T-cell (primary cell): Measurements from ENCODE around the gene CBFB. TPM values are rescaled to one million over a fixed set of nuclear protein-coding genes. Genes with fewer than 3 reads are reported as not detected.

Experiments
- ATAC-seq, 4 experiments: fragments of 200-7000 bp in 3 of 4; fragments of 150-1000 bp in 1 of 4; cut with Tn5 transposase; replicated peaks in 1 of 4; 1 replicate in 3 of 4; 2 replicates in 1 of 4; pipeline ENCODE4 v1.10.0; 2021; ENCODE audit warnings: moderate library complexity in 3 of 4, mild to moderate bottlenecking in 2 of 4, moderate number of reproducible peaks in 1 of 4
- CTCF ChIA-PET, 2 donors: fragments of 300-600 bp; sonication (Branson Sonifier 250); formaldehyde crosslinking; loops; one replicate each; lab custom pipeline; 2022; ENCODE audit warnings: antibody characterized with exemption in 2 of 2; lab: Charles Lee
- POLR2A ChIA-PET, 2 donors: fragments of 300-600 bp; sonication (Branson Sonifier 250); formaldehyde crosslinking; loops; one replicate each; lab custom pipeline; 2022; ENCODE audit warnings: antibody characterized with exemption in 2 of 2; lab: Charles Lee
- DNase-seq, 35 experiments: peaks; one replicate each; pipeline versions ENCODE4 v3.0.0 to v3.0.0-alpha.2; 2013 to 2023
- H3K27ac ChIP-seq: one replicate; pipeline ENCODE4 v1.5.1; 2013; ENCODE audit warnings: low read length
- H3K27me3 ChIP-seq, 2 experiments: replicated peaks in 1 of 2; 1 replicate in 1 of 2; 2 replicates in 1 of 2; pipeline versions ENCODE4 v1.6.1 to v1.7.0; 2013; ENCODE audit warnings: low read length in 1 of 2, mixed read lengths in 1 of 2; ENCODE audit not compliant: control insufficient read depth in 2 of 2, insufficient read depth in 2 of 2; ENCODE audit errors: extremely low read depth in 1 of 2
- H3K36me3 ChIP-seq, 2 donors: 1 replicate in 1 of 2; 2 replicates in 1 of 2; pipeline versions ENCODE4 v1.6.1 to v1.7.0; 2013; ENCODE audit warnings: low read length in 1 of 2; ENCODE audit not compliant: control insufficient read depth in 2 of 2, insufficient read depth in 1 of 2; ENCODE audit errors: extremely low read depth in 1 of 2
- H3K4me1 ChIP-seq, 2 experiments: 1 replicate in 1 of 2; 2 replicates in 1 of 2; pipeline versions ENCODE4 v1.6.1 to v1.7.0; 2013; ENCODE audit warnings: low read length in 2 of 2, mixed read lengths in 1 of 2; ENCODE audit not compliant: insufficient read depth in 2 of 2, control insufficient read depth in 1 of 2; ENCODE audit errors: extremely low read depth in 1 of 2
- H3K4me3 ChIP-seq, 2 donors: 1 replicate in 1 of 2; 2 replicates in 1 of 2; pipeline versions ENCODE4 v1.5.1 to v1.7.0; 2013; ENCODE audit warnings: mild to moderate bottlenecking in 2 of 2, low read length in 1 of 2, moderate library complexity in 1 of 2; ENCODE audit not compliant: control insufficient read depth in 1 of 2; ENCODE audit errors: extremely low read depth in 1 of 2
- H3K9me3 ChIP-seq: 2 replicates; pipeline ENCODE4 v1.7.0; 2013
- H3K27ac Mint-ChIP-seq, 2 donors: one replicate each; pipeline ENCODE4 v1.8.0; 2020 to 2021; ENCODE audit warnings: mild to moderate bottlenecking in 2 of 2, mixed read lengths in 2 of 2
- H3K27me3 Mint-ChIP-seq, 2 donors: one replicate each; pipeline ENCODE4 v1.8.0; 2021 to 2022; ENCODE audit warnings: mixed read lengths in 2 of 2
- H3K36me3 Mint-ChIP-seq: one replicate; pipeline ENCODE4 v1.8.0; 2021; ENCODE audit warnings: mixed read lengths
- H3K4me1 Mint-ChIP-seq, 3 donors: one replicate each; pipeline ENCODE4 v1.8.0; 2020 to 2022; ENCODE audit warnings: mixed read lengths in 3 of 3, mild to moderate bottlenecking in 1 of 3
- H3K4me3 Mint-ChIP-seq, 3 donors: one replicate each; pipeline ENCODE4 v1.8.0; 2020 to 2022; ENCODE audit warnings: mild to moderate bottlenecking in 3 of 3, mixed read lengths in 3 of 3, moderate library complexity in 3 of 3
- H3K9me3 Mint-ChIP-seq, 3 donors: one replicate each; pipeline ENCODE4 v1.8.0; 2020 to 2022; ENCODE audit warnings: mixed read lengths in 3 of 3
- WGBS: methylation state at CpG from one replicate; pipeline ENCODE4 v1.1.5; 2013; ENCODE audit warnings: missing lambda C conversion rate; ENCODE audit not compliant: insufficient coverage; 5-methylcytosine and 5-hydroxymethylcytosine counted together
- total RNA-seq, 35 experiments: library from RNA in 6 of 35; stranded (reverse) in 6 of 35; fragments of 120-200 nt in 1 of 35; gene quantifications; one replicate each; pipeline versions ENCODE4 v1.2.1 to v1.2.4 and lab custom pipeline; 2013 to 2026

The CBFB gene
- total RNA-seq, 5 donors from 2014 or later (not counting 1 experiment from before 2014, with no cell fraction given), result 80.0 to 115 (median 96.5) TPM

DNA sequence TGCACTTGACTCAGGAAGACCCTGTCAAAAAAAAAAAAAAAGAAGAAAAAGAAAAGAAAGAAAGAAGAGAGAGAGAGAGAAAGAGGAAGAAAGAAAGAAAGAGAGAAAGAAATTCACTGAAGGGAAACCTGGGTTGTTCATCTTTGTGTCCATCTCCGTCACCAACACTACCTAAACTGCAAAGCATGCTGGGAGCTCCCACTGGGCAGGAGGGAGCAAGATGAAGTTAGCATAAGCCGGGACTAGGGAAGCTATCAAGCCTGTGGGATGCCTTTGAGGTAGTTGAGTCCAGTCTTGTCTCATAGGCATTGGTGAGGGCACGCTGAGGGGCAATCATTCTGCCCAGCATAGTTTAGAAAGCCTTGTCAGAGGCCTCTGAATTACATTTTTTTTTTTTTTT, 7.6 kb upstream of the CBFB start:
- no peak for DNase-seq
- Mint-ChIP-seq H3K27ac (no peak overlapping the region), H3K4me3 (no peak overlapping the region), H3K9me3 (no peaks in the 10 kb centered on the region), H3K36me3 (no peaks in the 10 kb centered on the region), H3K4me1 (peaks cover 10 to 14% (median 10%) of the 10 kb centered on the region in 3 donors), H3K27me3 (no peaks in the 10 kb centered on the region)
- no peak for ATAC-seq
- POLR2A ChIA-PET, result interaction anchor here in 1 of 2 donors (0.7 kb wide), 1 partner anchor 9 kb away, joined by 7 read pairs; no protein-coding TSS in a partner anchor
- 60% methylated on average over 1 of the region's 3 CpGs for WGBS
- Histone ChIP-seq H3K4me1 (no peaks in the 10 kb centered on the region), H3K4me3 (no peak overlapping the region), H3K27me3 (peaks cover 0 to 3% of the 10 kb centered on the region in 2 experiments), H3K36me3 (no peaks in the 10 kb centered on the region), H3K9me3 (no peaks in the 10 kb centered on the region), H3K27ac (no peak overlapping the region)
- CTCF ChIA-PET, result interaction anchor here (0.6 to 0.7 kb wide), 4 partner anchors 17 to 613 kb away, joined by 3 to 11 read pairs (median 5); no protein-coding TSS in a partner anchor

DNA sequence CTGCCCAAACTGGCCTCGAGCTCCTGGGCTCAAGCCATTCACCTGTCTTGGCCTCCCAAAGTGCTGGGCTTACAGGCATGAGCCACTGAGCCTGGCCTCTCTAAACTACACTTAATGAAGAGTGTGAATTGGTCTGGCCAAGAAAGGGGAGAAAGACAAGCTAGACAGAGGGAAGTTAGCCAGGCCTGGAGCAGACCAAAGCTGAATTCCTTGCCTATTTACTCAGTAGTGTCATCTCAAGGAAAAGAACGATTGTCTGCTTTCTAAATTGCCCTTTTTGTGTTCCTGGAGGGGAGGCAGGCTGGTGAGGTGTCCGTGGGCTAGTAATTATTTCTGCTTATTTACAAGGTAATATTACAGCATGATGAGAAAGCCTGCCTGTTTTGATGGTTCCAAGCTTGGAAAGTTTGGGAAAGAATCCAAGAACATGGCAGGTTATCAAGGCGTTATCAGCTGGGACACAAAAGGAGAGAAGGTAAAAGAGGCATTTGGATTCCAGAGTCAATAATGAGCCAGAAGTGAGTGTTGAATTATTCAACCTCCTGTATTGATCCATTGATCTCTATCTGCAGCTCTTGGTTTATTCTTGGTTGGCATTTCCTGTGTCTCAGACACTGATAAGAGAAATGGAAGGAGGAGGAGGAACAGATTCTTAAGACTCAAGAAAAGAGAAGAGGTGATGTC, 6.3 kb upstream of the CBFB start:
- H3K4me1 ChIP-seq, result peaks cover 0 to 2% of the 10 kb centered on the region in 2 experiments
- peaks cover 12 to 15% (median 14%) of the 10 kb centered on the region in 3 donors for H3K4me1 Mint-ChIP-seq
- H3K27me3 Mint-ChIP-seq, result no peaks in the 10 kb centered on the region
- no peaks in the 10 kb centered on the region for H3K36me3 ChIP-seq
- no peaks in the 10 kb centered on the region for H3K36me3 Mint-ChIP-seq
- ATAC-seq (no peak), DNase-seq (no peak)
- peaks cover 0 to 3% of the 10 kb centered on the region in 2 experiments for H3K27me3 ChIP-seq
- no peak overlapping the region for H3K4me3 ChIP-seq
- H3K9me3 ChIP-seq, result no peaks in the 10 kb centered on the region
- H3K27ac Mint-ChIP-seq, result no peak overlapping the region
- ChIA-PET POLR2A (interaction anchor here (0.6 to 0.7 kb wide), 4 partner anchors 137 to 469 kb away, joined by 3 to 13 read pairs (median 5); no protein-coding TSS in a partner anchor), CTCF (interaction anchor here in 1 of 2 donors (0.5 to 0.6 kb wide), 2 partner anchors 12 to 71 kb away, joined by 5 read pairs; no protein-coding TSS in a partner anchor)
- WGBS, result 89% methylated on average over 3 of the region's 4 CpGs
- no peaks in the 10 kb centered on the region for H3K9me3 Mint-ChIP-seq
- no peak overlapping the region for H3K4me3 Mint-ChIP-seq
- no peak overlapping the region for H3K27ac ChIP-seq

DNA sequence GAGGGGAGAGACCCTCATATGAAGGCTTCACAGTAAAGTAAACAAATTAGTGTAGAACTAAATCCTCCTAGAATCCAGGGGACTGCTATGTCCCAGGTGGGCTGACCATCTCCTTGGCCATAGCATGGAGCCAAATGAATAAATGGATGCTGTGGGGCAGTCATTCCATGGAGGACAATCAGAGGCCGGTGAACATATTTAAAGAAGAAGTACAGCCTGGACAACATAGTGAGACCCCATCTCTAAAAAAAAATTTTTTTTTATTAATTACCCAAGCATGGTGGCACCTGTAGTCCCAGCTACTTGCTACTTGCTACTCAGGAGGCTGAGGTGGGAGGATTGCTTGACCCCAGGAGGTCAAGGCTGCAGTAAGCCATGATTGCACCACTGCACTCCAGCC, 5.3 kb upstream of the CBFB start:
- H3K4me3 ChIP-seq, result no peak overlapping the region
- ChIA-PET CTCF (interaction anchor here in 1 of 2 donors (0.5 kb wide), 1 partner anchor 400 kb away, joined by 3 read pairs; no protein-coding TSS in a partner anchor), POLR2A (interaction anchor here in 1 of 2 donors (0.7 kb wide), 1 partner anchor 14 kb away, joined by 3 read pairs; no protein-coding TSS in a partner anchor)
- Mint-ChIP-seq H3K36me3 (no peaks in the 10 kb centered on the region), H3K9me3 (no peaks in the 10 kb centered on the region), H3K4me1 (peaks cover 14 to 20% (median 14%) of the 10 kb centered on the region in 3 donors), H3K4me3 (no peak overlapping the region), H3K27me3 (no peaks in the 10 kb centered on the region), H3K27ac (no peak overlapping the region)
- no peak overlapping the region for H3K27ac ChIP-seq
- WGBS, result no CpG with 5 or more reads among the region's 1 CpG
- DNase-seq (no peak), ATAC-seq (no peak)
- H3K27me3 ChIP-seq, result peaks cover 0 to 3% of the 10 kb centered on the region in 2 experiments
- peaks cover 2 to 12% of the 10 kb centered on the region in 2 experiments for H3K4me1 ChIP-seq
- H3K36me3 ChIP-seq, result no peaks in the 10 kb centered on the region
- H3K9me3 ChIP-seq, result no peaks in the 10 kb centered on the region

GRCh38 chr16:67024384-67025209, 4.4 kb upstream of the CBFB start:
- no peak overlapping the region for H3K27ac ChIP-seq
- H3K36me3 ChIP-seq, result no peaks in the 10 kb centered on the region
- Mint-ChIP-seq H3K27me3 (no peaks in the 10 kb centered on the region), H3K36me3 (no peaks in the 10 kb centered on the region), H3K27ac (no peak overlapping the region), H3K4me3 (no peak overlapping the region), H3K9me3 (no peaks in the 10 kb centered on the region), H3K4me1 (peaks cover 14 to 20% (median 14%) of the 10 kb centered on the region in 3 donors)
- 100% methylated on average over 2 of the region's 4 CpGs for WGBS
- CTCF ChIA-PET, result no interaction called here
- H3K9me3 ChIP-seq, result no peaks in the 10 kb centered on the region
- H3K4me3 ChIP-seq, result no peak overlapping the region
- POLR2A ChIA-PET, result interaction anchor here (0.6 to 0.7 kb wide), 2 partner anchors 13 to 108 kb away, joined by 3 read pairs; no protein-coding TSS in a partner anchor
- peaks cover 2 to 13% of the 10 kb centered on the region in 2 experiments for H3K4me1 ChIP-seq
- no peak for DNase-seq
- H3K27me3 ChIP-seq, result no peaks in the 10 kb centered on the region
- ATAC-seq, result no peak

GRCh38 chr16:67025210-67025550, 3.8 kb upstream of the CBFB start:
- POLR2A ChIA-PET, result interaction anchor here in 1 of 2 donors (0.6 kb wide), 1 partner anchor 108 kb away, joined by 3 read pairs; no protein-coding TSS in a partner anchor
- H3K4me3 Mint-ChIP-seq, result no peak overlapping the region
- Histone ChIP-seq H3K4me1 (peaks cover 3 to 16% of the 10 kb centered on the region in 2 experiments), H3K9me3 (no peaks in the 10 kb centered on the region), H3K4me3 (no peak overlapping the region), H3K27ac (no peak overlapping the region), H3K27me3 (no peaks in the 10 kb centered on the region), H3K36me3 (no peaks in the 10 kb centered on the region)
- H3K27me3 Mint-ChIP-seq, result no peaks in the 10 kb centered on the region
- H3K9me3 Mint-ChIP-seq, result no peaks in the 10 kb centered on the region
- H3K36me3 Mint-ChIP-seq, result no peaks in the 10 kb centered on the region
- H3K27ac Mint-ChIP-seq, result no peak overlapping the region
- DNase-seq, result no peak
- CTCF ChIA-PET, result no interaction called here
- peaks cover 18 to 24% (median 18%) of the 10 kb centered on the region in 3 donors for H3K4me1 Mint-ChIP-seq
- ATAC-seq, result no peak

DNA sequence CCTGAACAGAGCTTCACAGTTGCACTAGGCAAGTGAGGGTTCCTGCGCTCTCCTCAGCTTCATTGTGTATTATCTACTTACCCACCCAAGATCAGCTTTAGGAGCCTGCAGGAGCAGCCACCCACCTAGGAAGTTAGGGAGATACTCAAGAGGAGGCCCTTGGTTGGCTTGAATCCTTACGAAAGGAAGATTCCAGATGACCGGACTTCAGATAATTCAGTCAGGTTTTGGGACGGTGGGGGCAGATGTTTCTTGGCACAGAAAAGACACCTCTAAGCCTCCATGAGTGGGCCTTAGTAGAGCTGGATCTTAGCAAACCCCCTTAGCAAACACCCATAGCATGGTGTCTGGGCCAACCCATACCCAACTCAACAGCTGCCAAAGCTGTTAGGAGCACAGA, 2.4 kb upstream of the CBFB start:
- Histone ChIP-seq H3K4me3 (no peak overlapping the region), H3K4me1 (peaks cover 11 to 27% of the 10 kb centered on the region in 2 experiments), H3K36me3 (no peaks in the 10 kb centered on the region), H3K9me3 (no peaks in the 10 kb centered on the region), H3K27me3 (no peaks in the 10 kb centered on the region), H3K27ac (no peak overlapping the region)
- Mint-ChIP-seq H3K27me3 (no peaks in the 10 kb centered on the region), H3K36me3 (no peaks in the 10 kb centered on the region), H3K9me3 (no peaks in the 10 kb centered on the region), H3K27ac (no peak overlapping the region), H3K4me1 (peaks cover 30 to 37% (median 32%) of the 10 kb centered on the region in 3 donors), H3K4me3 (no peak overlapping the region)
- POLR2A ChIA-PET, result interaction anchor here in 1 of 2 donors (0.5 kb wide), 1 partner anchor 127 kb away, joined by 4 read pairs; no protein-coding TSS in a partner anchor
- CTCF ChIA-PET, result interaction anchor here in 1 of 2 donors (0.6 to 0.7 kb wide), 2 partner anchors 129 to 1821 kb away, joined by 3 to 4 read pairs; no protein-coding TSS in a partner anchor
- no peak for ATAC-seq
- DNase-seq, result no peak
- no CpG with 5 or more reads among the region's 4 CpGs for WGBS
